GOT3 (cell line): Measurements from ENCODE around the gene NCOA4.
"Not testable (repeated sequence)": the region's sequence is repeated elsewhere in the genome, so short reads cannot be mapped to it uniquely, and the experiment has no call there.

Experiments used
- DNase-seq: peaks from one replicate; lab custom pipeline; 2025; ENCODE audit warnings: mixed read lengths; lab: John Stamatoyannopoulos, UW

The NCOA4 gene

GRCh38 chr10:45983538-45984186 is 46.8 kb downstream of the NCOA4 start:
- DNase-seq, result not testable (repeated sequence)

- DNase-seq, result not testable (repeated sequence)
Observed at GRCh38 chr10:45981367-45981766, 49.1 kb downstream of the NCOA4 start.

GRCh38 chr10:45978554-45978953 is 51.9 kb downstream of the NCOA4 start:
- not testable (repeated sequence) for DNase-seq

GRCh38 chr10:45974041-45974440 is 56.4 kb downstream of the NCOA4 start:
- not testable (repeated sequence) for DNase-seq

- not testable (repeated sequence) for DNase-seq
Observed at GRCh38 chr10:45972813-45973169, 57.6 kb downstream of the NCOA4 start.

- peak; percentile 59 for DNase-seq
Observed at GRCh38 chr10:45972106-45972812, 58.2 kb downstream of the NCOA4 start, which contains the start of gene TIMM23. TSS of gene TIMM23 (plus strand) at chr10:45972489. CDS start at chr10:45972625, 136 bp downstream.

GRCh38 chr10:45971742-45972105 is 58.7 kb downstream of the NCOA4 start:
- not testable (repeated sequence) for DNase-seq

- DNase-seq, result not testable (repeated sequence)
Observed at GRCh38 chr10:45971019-45971418, 59.4 kb downstream of the NCOA4 start.

GRCh38 chr10:45962686-45963452 is 67.6 kb downstream of the NCOA4 start:
- not testable (repeated sequence) for DNase-seq

- not testable (repeated sequence) for DNase-seq
Observed at GRCh38 chr10:45957928-45958327, 72.5 kb downstream of the NCOA4 start.

- not testable (repeated sequence) for DNase-seq
Observed at GRCh38 chr10:45956634-45957033, 73.8 kb downstream of the NCOA4 start.
